ENCODE results near the gene RCAN1.

The RCAN1 gene

GRCh38 chr21:34598931-34599400, 15.9 kb downstream of the RCAN1 start:
- DNase-seq: no peak

GRCh38 chr21:34597406-34597805, 17.5 kb downstream of the RCAN1 start:
- no peak for DNase-seq

- no peak for DNase-seq
Measured at GRCh38 chr21:34596561-34597271, 18.2 kb downstream of the RCAN1 start.

GRCh38 chr21:34595457-34595856, 19.5 kb downstream of the RCAN1 start:
- DNase-seq: no peak

GRCh38 chr21:34594566-34595234, 20.2 kb downstream of the RCAN1 start:
- no peak for DNase-seq

GRCh38 chr21:34593954-34594531, 20.9 kb downstream of the RCAN1 start:
- DNase-seq: no peak

- DNase-seq: no peak
Measured at GRCh38 chr21:34593423-34593822, 21.5 kb downstream of the RCAN1 start.

- no peak for DNase-seq
Measured at GRCh38 chr21:34592120-34592955, 22.6 kb downstream of the RCAN1 start.

GRCh38 chr21:34590520-34590919, 24.4 kb downstream of the RCAN1 start:
- no peak for DNase-seq

GRCh38 chr21:34589511-34590282, 25.2 kb downstream of the RCAN1 start:
- DNase-seq: no peak

GRCh38 chr21:34583926-34584563, 30.9 kb downstream of the RCAN1 start:
- DNase-seq: no peak

- no peak for DNase-seq
Measured at GRCh38 chr21:34582506-34583150, 32.3 kb downstream of the RCAN1 start.

- DNase-seq: no peak
Measured at GRCh38 chr21:34580181-34580700, 34.7 kb downstream of the RCAN1 start.

GRCh38 chr21:34579411-34579810, 35.5 kb downstream of the RCAN1 start:
- DNase-seq: no peak

GRCh38 chr21:34576041-34576511, 38.8 kb downstream of the RCAN1 start:
- no peak for DNase-seq

GRCh38 chr21:34574601-34575529, 40.0 kb downstream of the RCAN1 start:
- DNase-seq: no peak

- DNase-seq: no peak
Measured at GRCh38 chr21:34571994-34572393, 42.9 kb downstream of the RCAN1 start.

GRCh38 chr21:34570313-34570712, 44.6 kb downstream of the RCAN1 start:
- no peak for DNase-seq

GRCh38 chr21:34569381-34569979, 45.4 kb downstream of the RCAN1 start:
- no peak for DNase-seq

Measured in CD4-positive, alpha-beta T cell treated with Interleukin-17A for 4 hours (primary cell).